ENCODE data around the gene GTPBP1. TPM values are rescaled to one million over a fixed set of nuclear protein-coding genes. Genes with fewer than 3 reads are reported as not detected.

Gene GTPBP1
- total and polyA plus RNA-seq, 2 of the 13 experiments (the other 11 are each of a cell fraction or from before 2014, with no cell fraction given) = 22.3 to 27.0 TPM

DNA sequence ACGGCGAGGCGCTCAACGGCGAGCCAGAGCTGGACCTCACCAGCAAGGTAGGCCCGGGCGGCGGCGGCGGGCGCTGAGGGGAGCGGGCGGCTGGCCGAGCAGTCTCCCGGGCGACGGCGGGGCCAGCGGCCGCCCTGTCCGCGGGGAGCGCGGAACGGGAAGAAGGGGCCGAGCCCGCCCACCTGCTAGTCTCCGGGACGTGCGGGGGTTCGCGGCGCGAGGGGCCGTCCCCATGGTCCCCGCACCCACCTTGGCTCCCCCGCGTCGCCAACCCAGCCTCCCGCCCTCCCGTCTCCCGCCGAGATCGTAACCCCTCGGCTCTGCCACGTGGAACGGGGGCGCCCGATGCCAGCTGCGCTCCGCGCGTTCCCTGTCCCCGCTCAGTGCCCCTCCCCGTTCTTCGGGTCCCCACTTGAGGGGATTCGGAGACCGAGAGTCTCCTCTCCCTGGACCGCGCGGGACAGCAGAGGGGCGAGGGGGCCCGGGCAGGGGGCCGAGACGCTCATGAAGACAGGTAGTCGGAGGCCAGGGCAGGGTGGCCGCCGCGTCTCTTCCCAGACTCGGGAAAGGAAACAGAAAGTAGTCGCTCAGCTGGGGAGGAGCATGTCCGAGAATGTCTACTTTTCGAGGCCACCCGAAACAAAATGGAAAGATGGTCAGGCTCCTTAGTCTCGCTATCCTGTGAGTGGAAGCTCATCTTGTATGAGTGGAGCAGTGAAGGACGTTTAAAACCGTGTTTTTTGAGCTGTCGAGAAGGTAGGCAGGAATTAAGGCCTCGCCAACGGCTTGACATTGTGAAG lies 557 bp downstream of the GTPBP1 start (continued):
- TF ChIP-seq, protein P1, sequence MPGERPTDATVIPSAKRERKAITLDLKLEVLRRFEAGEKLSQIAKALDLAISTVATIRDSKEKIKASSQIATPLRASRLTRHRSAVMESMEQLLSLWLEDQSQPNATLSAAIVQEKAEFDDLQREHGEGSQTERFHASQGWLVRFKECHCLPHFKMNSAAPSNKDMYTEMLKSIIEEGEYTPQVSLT (CRISPR knock-in tag; IDR thresholded peaks at IDR 0.05; ENCODE audit: borderline replicate concordance, low read depth) = no peak
- TF ChIP-seq NFYB (CRISPR knock-in tag; IDR thresholded peaks at IDR 0.05) (no peak), ZNF564 (CRISPR knock-in tag; IDR thresholded peaks at IDR 0.05) (no peak; the same call in 1 of the 2 replicates), ZNF598 (CRISPR knock-in tag; IDR thresholded peaks at IDR 0.05; ENCODE audit: borderline replicate concordance) (no peak), FOXJ3 (CRISPR knock-in tag; IDR thresholded peaks at IDR 0.05; ENCODE audit: borderline replicate concordance) (no peak), ZFP1 (CRISPR knock-in tag; IDR thresholded peaks at IDR 0.05) (no peak), ZNF484 (CRISPR knock-in tag; IDR thresholded peaks at IDR 0.05; ENCODE audit: borderline replicate concordance, low read depth) (no peak), ZNF230 (CRISPR knock-in tag; IDR thresholded peaks at IDR 0.05) (no peak), ZNF256 (CRISPR knock-in tag; conservative IDR thresholded peaks at IDR 0.05) (no peak), ZNF205 (CRISPR knock-in tag; IDR thresholded peaks at IDR 0.05) (no peak), EEA1 (CRISPR knock-in tag; IDR thresholded peaks at IDR 0.05; ENCODE audit: borderline replicate concordance) (no peak), YEATS4 (CRISPR knock-in tag; IDR thresholded peaks at IDR 0.05; ENCODE audit: borderline replicate concordance) (peak; percentile 75; the same call in 1 of the 2 replicates)
- TF ChIP-seq, protein P2, sequence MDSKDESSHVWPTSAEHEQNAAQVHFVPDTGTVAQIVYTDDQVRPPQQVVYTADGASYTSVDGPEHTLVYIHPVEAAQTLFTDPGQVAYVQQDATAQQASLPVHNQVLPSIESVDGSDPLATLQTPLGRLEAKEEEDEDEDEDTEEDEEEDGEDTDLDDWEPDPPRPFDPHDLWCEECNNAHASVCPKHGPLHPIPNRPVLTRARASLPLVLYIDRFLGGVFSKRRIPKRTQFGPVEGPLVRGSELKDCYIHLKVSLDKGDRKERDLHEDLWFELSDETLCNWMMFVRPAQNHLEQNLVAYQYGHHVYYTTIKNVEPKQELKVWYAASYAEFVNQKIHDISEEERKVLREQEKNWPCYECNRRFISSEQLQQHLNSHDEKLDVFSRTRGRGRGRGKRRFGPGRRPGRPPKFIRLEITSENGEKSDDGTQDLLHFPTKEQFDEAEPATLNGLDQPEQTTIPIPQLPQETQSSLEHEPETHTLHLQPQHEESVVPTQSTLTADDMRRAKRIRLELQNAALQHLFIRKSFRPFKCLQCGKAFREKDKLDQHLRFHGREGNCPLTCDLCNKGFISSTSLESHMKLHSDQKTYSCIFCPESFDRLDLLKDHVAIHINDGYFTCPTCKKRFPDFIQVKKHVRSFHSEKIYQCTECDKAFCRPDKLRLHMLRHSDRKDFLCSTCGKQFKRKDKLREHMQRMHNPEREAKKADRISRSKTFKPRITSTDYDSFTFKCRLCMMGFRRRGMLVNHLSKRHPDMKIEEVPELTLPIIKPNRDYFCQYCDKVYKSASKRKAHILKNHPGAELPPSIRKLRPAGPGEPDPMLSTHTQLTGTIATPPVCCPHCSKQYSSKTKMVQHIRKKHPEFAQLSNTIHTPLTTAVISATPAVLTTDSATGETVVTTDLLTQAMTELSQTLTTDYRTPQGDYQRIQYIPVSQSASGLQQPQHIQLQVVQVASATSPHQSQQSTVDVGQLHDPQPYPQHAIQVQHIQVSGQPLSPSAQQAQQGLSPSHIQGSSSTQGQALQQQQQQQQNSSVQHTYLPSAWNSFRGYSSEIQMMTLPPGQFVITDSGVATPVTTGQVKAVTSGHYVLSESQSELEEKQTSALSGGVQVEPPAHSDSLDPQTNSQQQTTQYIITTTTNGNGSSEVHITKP (CRISPR knock-in tag; IDR thresholded peaks at IDR 0.05; ENCODE audit: low read depth) = no peak
- TF ChIP-seq, protein P3, sequence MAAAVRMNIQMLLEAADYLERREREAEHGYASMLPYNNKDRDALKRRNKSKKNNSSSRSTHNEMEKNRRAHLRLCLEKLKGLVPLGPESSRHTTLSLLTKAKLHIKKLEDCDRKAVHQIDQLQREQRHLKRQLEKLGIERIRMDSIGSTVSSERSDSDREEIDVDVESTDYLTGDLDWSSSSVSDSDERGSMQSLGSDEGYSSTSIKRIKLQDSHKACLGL (CRISPR knock-in tag; IDR thresholded peaks at IDR 0.05) = peak; percentile 51; the same call in 1 of the 2 replicates
- TF ChIP-seq, protein P4, sequence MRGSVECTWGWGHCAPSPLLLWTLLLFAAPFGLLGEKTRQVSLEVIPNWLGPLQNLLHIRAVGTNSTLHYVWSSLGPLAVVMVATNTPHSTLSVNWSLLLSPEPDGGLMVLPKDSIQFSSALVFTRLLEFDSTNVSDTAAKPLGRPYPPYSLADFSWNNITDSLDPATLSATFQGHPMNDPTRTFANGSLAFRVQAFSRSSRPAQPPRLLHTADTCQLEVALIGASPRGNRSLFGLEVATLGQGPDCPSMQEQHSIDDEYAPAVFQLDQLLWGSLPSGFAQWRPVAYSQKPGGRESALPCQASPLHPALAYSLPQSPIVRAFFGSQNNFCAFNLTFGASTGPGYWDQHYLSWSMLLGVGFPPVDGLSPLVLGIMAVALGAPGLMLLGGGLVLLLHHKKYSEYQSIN (CRISPR knock-in tag; IDR thresholded peaks at IDR 0.05; ENCODE audit: borderline replicate concordance) = no peak
- TF ChIP-seq, protein P5, sequence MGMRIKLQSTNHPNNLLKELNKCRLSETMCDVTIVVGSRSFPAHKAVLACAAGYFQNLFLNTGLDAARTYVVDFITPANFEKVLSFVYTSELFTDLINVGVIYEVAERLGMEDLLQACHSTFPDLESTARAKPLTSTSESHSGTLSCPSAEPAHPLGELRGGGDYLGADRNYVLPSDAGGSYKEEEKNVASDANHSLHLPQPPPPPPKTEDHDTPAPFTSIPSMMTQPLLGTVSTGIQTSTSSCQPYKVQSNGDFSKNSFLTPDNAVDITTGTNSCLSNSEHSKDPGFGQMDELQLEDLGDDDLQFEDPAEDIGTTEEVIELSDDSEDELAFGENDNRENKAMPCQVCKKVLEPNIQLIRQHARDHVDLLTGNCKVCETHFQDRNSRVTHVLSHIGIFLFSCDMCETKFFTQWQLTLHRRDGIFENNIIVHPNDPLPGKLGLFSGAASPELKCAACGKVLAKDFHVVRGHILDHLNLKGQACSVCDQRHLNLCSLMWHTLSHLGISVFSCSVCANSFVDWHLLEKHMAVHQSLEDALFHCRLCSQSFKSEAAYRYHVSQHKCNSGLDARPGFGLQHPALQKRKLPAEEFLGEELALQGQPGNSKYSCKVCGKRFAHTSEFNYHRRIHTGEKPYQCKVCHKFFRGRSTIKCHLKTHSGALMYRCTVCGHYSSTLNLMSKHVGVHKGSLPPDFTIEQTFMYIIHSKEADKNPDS (CRISPR knock-in tag; IDR thresholded peaks at IDR 0.05) = no peak
- TF ChIP-seq, protein P6, sequence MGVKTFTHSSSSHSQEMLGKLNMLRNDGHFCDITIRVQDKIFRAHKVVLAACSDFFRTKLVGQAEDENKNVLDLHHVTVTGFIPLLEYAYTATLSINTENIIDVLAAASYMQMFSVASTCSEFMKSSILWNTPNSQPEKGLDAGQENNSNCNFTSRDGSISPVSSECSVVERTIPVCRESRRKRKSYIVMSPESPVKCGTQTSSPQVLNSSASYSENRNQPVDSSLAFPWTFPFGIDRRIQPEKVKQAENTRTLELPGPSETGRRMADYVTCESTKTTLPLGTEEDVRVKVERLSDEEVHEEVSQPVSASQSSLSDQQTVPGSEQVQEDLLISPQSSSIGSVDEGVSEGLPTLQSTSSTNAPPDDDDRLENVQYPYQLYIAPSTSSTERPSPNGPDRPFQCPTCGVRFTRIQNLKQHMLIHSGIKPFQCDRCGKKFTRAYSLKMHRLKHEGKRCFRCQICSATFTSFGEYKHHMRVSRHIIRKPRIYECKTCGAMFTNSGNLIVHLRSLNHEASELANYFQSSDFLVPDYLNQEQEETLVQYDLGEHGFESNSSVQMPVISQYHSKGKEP (CRISPR knock-in tag; IDR thresholded peaks at IDR 0.05) = no peak
